Astrocyte (in vitro differentiated cells and primary cell): Measurements from ENCODE around the gene TRANK1.

ENCODE experiments used
- EZH2 ChIP-seq: IDR thresholded peaks from 2 replicates; pipeline ENCODE4 v1.6.1; 2012; ENCODE audit warnings: mild to moderate bottlenecking, low read length, inconsistent platforms; ENCODE audit not compliant: insufficient read depth
- TF ChIP-seq, protein P1 (sequence below): IDR thresholded peaks from 2 replicates; pipeline ENCODE4 v1.5.1; 2011; ENCODE audit warnings: low read depth, mild to moderate bottlenecking, inconsistent platforms, low read length, moderate library complexity; ENCODE audit not compliant: insufficient read depth

GRCh38 chr3:36926292-36926897, 18.5 kb downstream of the TRANK1 start:
- TF ChIP-seq, protein P1, sequence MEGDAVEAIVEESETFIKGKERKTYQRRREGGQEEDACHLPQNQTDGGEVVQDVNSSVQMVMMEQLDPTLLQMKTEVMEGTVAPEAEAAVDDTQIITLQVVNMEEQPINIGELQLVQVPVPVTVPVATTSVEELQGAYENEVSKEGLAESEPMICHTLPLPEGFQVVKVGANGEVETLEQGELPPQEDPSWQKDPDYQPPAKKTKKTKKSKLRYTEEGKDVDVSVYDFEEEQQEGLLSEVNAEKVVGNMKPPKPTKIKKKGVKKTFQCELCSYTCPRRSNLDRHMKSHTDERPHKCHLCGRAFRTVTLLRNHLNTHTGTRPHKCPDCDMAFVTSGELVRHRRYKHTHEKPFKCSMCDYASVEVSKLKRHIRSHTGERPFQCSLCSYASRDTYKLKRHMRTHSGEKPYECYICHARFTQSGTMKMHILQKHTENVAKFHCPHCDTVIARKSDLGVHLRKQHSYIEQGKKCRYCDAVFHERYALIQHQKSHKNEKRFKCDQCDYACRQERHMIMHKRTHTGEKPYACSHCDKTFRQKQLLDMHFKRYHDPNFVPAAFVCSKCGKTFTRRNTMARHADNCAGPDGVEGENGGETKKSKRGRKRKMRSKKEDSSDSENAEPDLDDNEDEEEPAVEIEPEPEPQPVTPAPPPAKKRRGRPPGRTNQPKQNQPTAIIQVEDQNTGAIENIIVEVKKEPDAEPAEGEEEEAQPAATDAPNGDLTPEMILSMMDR, result no peak
- TF ChIP-seq EZH2, result no peak
